H1 (cell line): ENCODE measurements around the gene LDLRAD3.

Experiments
- CREB1 ChIP-seq: IDR thresholded peaks from 2 replicates; pipeline ENCODE4 v1.6.1; 2012; ENCODE audit warnings: inconsistent platforms
- CTCF ChIP-seq, 3 experiments: IDR thresholded peaks; 1 replicate in 2 of 3; 2 replicates in 1 of 3; pipeline versions ENCODE4 v1.5.1 to v1.6.1; 2011; ENCODE audit warnings: low read length in 3 of 3, mild to moderate bottlenecking in 3 of 3, inconsistent platforms in 2 of 3, low read depth in 1 of 3, moderate library complexity in 1 of 3; ENCODE audit not compliant: insufficient read depth in 1 of 3; ENCODE audit errors: control extremely low read depth in 1 of 3
- EGR1 ChIP-seq: IDR thresholded peaks from 2 replicates; pipeline ENCODE4 v1.6.1; 2011; ENCODE audit warnings: low read depth, low read length, borderline replicate concordance
- EP300 ChIP-seq, 2 experiments: IDR thresholded peaks; 1 replicate in 1 of 2; 2 replicates in 1 of 2; pipeline ENCODE4 v1.6.1; 2011 to 2012; ENCODE audit warnings: low read depth in 2 of 2, low read length in 2 of 2, mild to moderate bottlenecking in 2 of 2, borderline replicate concordance in 1 of 2, inconsistent platforms in 1 of 2, moderate library complexity in 1 of 2
- HDAC2 ChIP-seq, 2 experiments: fragments of 300-600 bp in 1 of 2; sonication (generic) in 1 of 2; IDR thresholded peaks; 2 replicates each; pipeline ENCODE4 v1.6.1; 2011 to 2012; ENCODE audit warnings: low read depth in 2 of 2, low read length in 2 of 2, mild to moderate bottlenecking in 2 of 2, moderate library complexity in 2 of 2, borderline replicate concordance in 1 of 2, inconsistent platforms in 1 of 2
- JUN ChIP-seq: IDR thresholded peaks from 2 replicates; pipeline ENCODE4 v1.6.1; 2011; ENCODE audit warnings: low read depth, mild to moderate bottlenecking, improper control_type of control experiment, low read length
- MAX ChIP-seq: IDR thresholded peaks from 2 replicates; pipeline ENCODE4 v1.6.1; 2012; ENCODE audit warnings: inconsistent platforms
- POLR2AphosphoS5 ChIP-seq: IDR thresholded peaks from 2 replicates; pipeline ENCODE4 v1.6.1; 2011; ENCODE audit warnings: low read depth, low read length
- SIN3A ChIP-seq, 2 experiments: IDR thresholded peaks in 1 of 2; conservative IDR thresholded peaks in 1 of 2; 2 replicates each; pipeline ENCODE4 v1.6.1; 2011 to 2012; ENCODE audit warnings: low read length in 2 of 2, improper control_type of control experiment in 1 of 2, low read depth in 1 of 2, mild to moderate bottlenecking in 1 of 2
- TEAD4 ChIP-seq: IDR thresholded peaks from 2 replicates; pipeline ENCODE4 v1.6.1; 2012; ENCODE audit warnings: low read depth, low read length, inconsistent platforms, mixed read lengths
- ZNF274 ChIP-seq: IDR thresholded peaks from 2 replicates; pipeline ENCODE4 v1.7.0; 2012; ENCODE audit warnings: low read length, borderline replicate concordance; ENCODE audit errors: extremely low read depth

GRCh38 chr11:36104660-36104992 is 160.8 kb downstream of the LDLRAD3 start:
- TF ChIP-seq ZNF274 (no peak), HDAC2 (IDR thresholded peaks at IDR 0.05; ENCODE audit: borderline replicate concordance in 1 of 2, low read depth in 2 of 2, low read length in 2 of 2) (no peak), JUN (no peak), SIN3A (conservative IDR thresholded peaks at IDR 0.05 in 1 of 2, IDR thresholded peaks at IDR 0.05 in 1 of 2; ENCODE audit: low read depth in 1 of 2, low read length in 2 of 2) (no peak), EGR1 (no peak), MAX (no peak), CTCF (IDR thresholded peaks at IDR 0.05; ENCODE audit: control extremely low read depth in 1 of 3, insufficient read depth in 1 of 3, low read depth in 1 of 3, low read length in 3 of 3) (no peak), POLR2AphosphoS5 (no peak; the same call in 1 of the 2 replicates), EP300 (IDR thresholded peaks at IDR 0.05; ENCODE audit: borderline replicate concordance in 1 of 2, low read depth in 2 of 2, low read length in 2 of 2) (no peak), CREB1 (no peak), TEAD4 (no peak)
